Measurements from ENCODE around the gene RASSF8. TPM values are rescaled to one million over a fixed set of nuclear protein-coding genes. Genes with fewer than 3 reads are reported as not detected.

The RASSF8 gene
- total RNA-seq, 4 donors from 2014 or later, result 5.4 to 20.7 (median 9.6) TPM

- WGBS, 2 donors, result 79 to 87% methylated on average over 2 of the region's 2 CpGs
- TF ChIP-seq CTCF (IDR thresholded peaks at IDR 0.05) (no peak), POLR2A (IDR thresholded peaks at IDR 0.05) (no peak)
- no peak overlapping the region for H3K4me3 ChIP-seq (ENCODE audit: low read depth, poor library complexity, severe bottlenecking)
- intact Hi-C loops (cut with DNase I; ENCODE audit: low total_unique reads), result loop anchor here (5.0 kb wide), 1 partner anchor 1288 kb away; no protein-coding TSS in a partner anchor
- no peak for DNase-seq (ENCODE audit: low spot score in 2 of 2)
Observed at GRCh38 chr12:25975682-25976081, 17.2 kb downstream of the RASSF8 start.

- 73 to 91% methylated on average over 4 of the region's 4 CpGs for WGBS, 2 donors
- TF ChIP-seq POLR2A (IDR thresholded peaks at IDR 0.05) (no peak), CTCF (IDR thresholded peaks at IDR 0.05) (no peak)
- intact Hi-C loops (cut with DNase I; ENCODE audit: low total_unique reads), result loop anchor here (5.0 kb wide), 1 partner anchor 1289 kb away; no protein-coding TSS in a partner anchor
- no peak for DNase-seq (ENCODE audit: low spot score in 2 of 2)
- H3K4me3 ChIP-seq (ENCODE audit: low read depth, poor library complexity, severe bottlenecking), result no peak overlapping the region
Observed at GRCh38 chr12:25976289-25976688, 17.8 kb downstream of the RASSF8 start.

GRCh38 chr12:25977047-25977446 lies 18.6 kb downstream of the RASSF8 start:
- TF ChIP-seq CTCF (IDR thresholded peaks at IDR 0.05) (no peak), POLR2A (IDR thresholded peaks at IDR 0.05) (no peak)
- intact Hi-C loops (cut with DNase I; ENCODE audit: low total_unique reads), result loop anchor here (5.0 kb wide), 1 partner anchor 1290 kb away; no protein-coding TSS in a partner anchor
- 76 to 87% methylated on average over 5 of the region's 5 CpGs for WGBS, 2 donors
- no peak for DNase-seq (ENCODE audit: low spot score in 2 of 2)
- no peak overlapping the region for H3K4me3 ChIP-seq (ENCODE audit: low read depth, poor library complexity, severe bottlenecking)

GRCh38 chr12:25979059-25979458 lies 20.6 kb downstream of the RASSF8 start:
- intact Hi-C loops (cut with DNase I; ENCODE audit: low total_unique reads), result loop anchor here (5.0 kb wide), 1 partner anchor 1292 kb away; no protein-coding TSS in a partner anchor
- 73 to 78% methylated on average over 4 of the region's 4 CpGs for WGBS, 2 donors
- no peak for TF ChIP-seq POLR2A (IDR thresholded peaks at IDR 0.05)
- TF ChIP-seq CTCF (IDR thresholded peaks at IDR 0.05), result no peak
- H3K4me3 ChIP-seq (ENCODE audit: low read depth, poor library complexity, severe bottlenecking), result no peak overlapping the region
- DNase-seq (ENCODE audit: low spot score in 2 of 2), result no peak

- WGBS, 2 donors, result 92 to 95% methylated on average over 2 of the region's 2 CpGs
- no peak overlapping the region for H3K4me3 ChIP-seq (ENCODE audit: low read depth, poor library complexity, severe bottlenecking)
- DNase-seq (ENCODE audit: low spot score in 2 of 2), result no peak
- TF ChIP-seq CTCF (IDR thresholded peaks at IDR 0.05) (no peak), POLR2A (IDR thresholded peaks at IDR 0.05) (no peak)
- intact Hi-C loops (cut with DNase I; ENCODE audit: low total_unique reads), result loop anchor here (5.0 kb wide), 1 partner anchor 1292 kb away; no protein-coding TSS in a partner anchor
Observed at GRCh38 chr12:25979563-25979962, 21.1 kb downstream of the RASSF8 start.

- 90 to 93% methylated on average over 4 of the region's 4 CpGs for WGBS, 2 donors
- intact Hi-C loops (cut with DNase I; ENCODE audit: low total_unique reads), result no loop called here
- no peak for TF ChIP-seq CTCF (IDR thresholded peaks at IDR 0.05)
- no peak for TF ChIP-seq POLR2A (IDR thresholded peaks at IDR 0.05)
- DNase-seq (ENCODE audit: low spot score in 2 of 2), result no peak
- H3K4me3 ChIP-seq (ENCODE audit: low read depth, poor library complexity, severe bottlenecking), result no peak overlapping the region
Observed at GRCh38 chr12:25980035-25980434, 21.6 kb downstream of the RASSF8 start.
